HFFc6 (cell line): ENCODE data around the gene PLA2G4E. TPM values are rescaled to one million over a fixed set of nuclear protein-coding genes. Genes with fewer than 3 reads are reported as not detected.

ENCODE experiments used
- DNase-seq: peaks from one replicate; pipeline ENCODE4 v3.0.0-alpha.2; 2018
- H3K27ac Mint-ChIP-seq: 2 replicates; pipeline ENCODE4 v1.8.0; 2020; ENCODE audit warnings: mild to moderate bottlenecking, mixed read lengths
- H3K27me3 Mint-ChIP-seq: 2 replicates; pipeline ENCODE4 v1.8.0; 2021; ENCODE audit warnings: mild to moderate bottlenecking, moderate library complexity, mixed read lengths; ENCODE audit not compliant: insufficient read depth
- H3K36me3 Mint-ChIP-seq: 2 replicates; pipeline ENCODE4 v1.8.0; 2021; ENCODE audit warnings: low read depth, mixed read lengths
- H3K4me1 Mint-ChIP-seq: 2 replicates; pipeline ENCODE4 v1.8.0; 2020; ENCODE audit warnings: low read depth, mixed read lengths
- H3K4me3 Mint-ChIP-seq: 2 replicates; pipeline ENCODE4 v1.8.0; 2020; ENCODE audit warnings: mild to moderate bottlenecking, moderate library complexity, mixed read lengths
- H3K9me3 Mint-ChIP-seq: 2 replicates; pipeline ENCODE4 v1.8.0; 2020; ENCODE audit warnings: mild to moderate bottlenecking, mixed read lengths
- CTCF ChIP-seq: fragments of 200-600 bp; sonication (generic); IDR thresholded peaks from 2 replicates; pipeline ENCODE4 v1.5.0; 2021; ENCODE audit warnings: antibody characterized with exemption, mild to moderate bottlenecking
- total RNA-seq, 6 experiments: library from RNA; stranded (reverse); fragmentation: NEBNext Ultra II Directional; extraction: Animal tissue kit (Norgen Biotek cat#: 25700); gene quantifications; 2 replicates in 1 of 6; 3 replicates in 5 of 6; pipeline ENCODE4 v1.2.3, GENCODE V29; 2021

PLA2G4E gene
- total RNA-seq, 6 experiments from 2014 or later: not detected

DNA sequence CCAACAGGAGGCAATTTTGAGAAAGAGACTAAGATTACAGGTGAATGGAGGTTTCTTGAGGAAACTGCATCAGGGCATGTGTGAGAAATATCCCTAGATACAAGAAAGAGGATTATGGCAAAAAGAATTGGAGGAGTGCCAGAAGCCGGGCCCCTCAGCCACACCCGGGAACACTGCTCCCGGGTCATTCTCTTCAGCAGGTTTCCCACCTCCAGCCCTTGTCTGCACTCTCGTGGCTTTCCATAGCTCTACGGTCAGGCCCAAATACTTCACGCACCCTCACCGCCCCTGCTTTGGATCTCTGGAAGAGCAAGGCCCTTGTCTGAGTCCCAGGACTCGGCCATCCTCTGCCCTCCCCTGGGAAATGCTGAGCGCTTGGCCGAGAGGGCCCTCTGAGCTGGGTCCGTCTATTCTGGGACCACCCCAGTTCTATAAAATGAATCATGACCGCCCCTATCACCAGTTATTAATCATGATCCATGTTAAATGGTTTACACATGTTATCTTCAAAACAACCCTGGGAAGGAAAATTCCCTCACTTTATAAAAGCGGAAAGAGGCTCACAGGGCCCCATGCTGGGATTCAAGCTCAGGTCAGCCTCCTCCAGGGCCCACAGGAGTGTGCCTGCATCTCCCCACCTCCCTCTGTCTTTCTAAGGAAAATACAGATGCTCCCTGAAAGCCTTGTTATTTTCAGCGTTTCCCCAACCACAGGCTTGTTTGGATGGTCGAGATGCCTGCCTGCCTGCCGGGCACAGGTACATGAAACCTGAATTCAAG is 88.1 kb downstream of the PLA2G4E start:
- Mint-ChIP-seq H3K4me3 (no peak overlapping the region), H3K9me3 (no peaks in the 10 kb centered on the region), H3K27ac (peak overlapping the region; percentile 83; the same call in 1 of the 2 replicates), H3K27me3 (no peaks in the 10 kb centered on the region; the same call in 1 of the 2 replicates), H3K36me3 (peaks cover 28% of the 10 kb centered on the region), H3K4me1 (peaks cover 83% of the 10 kb centered on the region)
- DNase-seq: no peak
- TF ChIP-seq CTCF: no peak

DNA sequence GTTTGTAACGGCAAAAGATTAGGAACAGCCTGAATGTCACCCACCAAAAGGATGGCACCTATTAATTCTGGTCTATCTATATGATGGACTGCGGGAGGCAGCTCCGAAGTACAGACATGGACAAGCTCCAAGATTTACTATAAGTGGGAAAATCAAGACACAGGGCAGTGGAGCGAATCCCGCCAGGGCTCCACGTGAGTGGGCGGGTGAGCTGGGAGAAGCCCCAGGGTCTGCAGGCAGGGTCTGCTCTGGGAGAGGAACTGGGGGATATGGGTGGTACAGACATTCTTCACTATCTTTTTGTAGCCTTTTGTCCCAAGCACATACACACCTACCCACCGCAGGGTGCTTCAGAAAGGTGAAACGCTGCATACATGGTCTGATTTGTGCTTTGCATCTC is 88.7 kb downstream of the PLA2G4E start:
- Mint-ChIP-seq H3K4me1 (peaks cover 82% of the 10 kb centered on the region), H3K27ac (peak overlapping the region; percentile 45; the same call in 1 of the 2 replicates)
- TF ChIP-seq CTCF: no peak

More for the DNA sequence above, 88.7 kb downstream of the PLA2G4E start:
- no peak overlapping the region for H3K4me3 Mint-ChIP-seq
- no peak for DNase-seq
- H3K27me3 Mint-ChIP-seq: no peaks in the 10 kb centered on the region; the same call in 1 of the 2 replicates
- H3K9me3 Mint-ChIP-seq: no peaks in the 10 kb centered on the region
- peaks cover 23% of the 10 kb centered on the region for H3K36me3 Mint-ChIP-seq

Other genes starting within 250 kb of the PLA2G4E start
- 10 to 100 TPM; 15.7 to 22.4 (median 18.1) TPM for gene MAPKBP1, start 246.6 kb downstream of the PLA2G4E start, total RNA-seq
- gene JMJD7, start 192.9 kb downstream of the PLA2G4E start, total RNA-seq: 10 to 100 TPM in 1 of 6 experiments, 1 to 10 TPM in 5; 4.9 to 11.0 (median 8.2) TPM
- 1 to 10 TPM; 1.6 to 3.0 (median 2.7) TPM for gene PLA2G4B, start 182.2 kb downstream of the PLA2G4E start, total RNA-seq
- under 1 TPM; 0.16 to 0.34 (median 0.24) TPM for gene SPTBN5, start 127.0 kb downstream of the PLA2G4E start, total RNA-seq
- gene EHD4, start 48.5 kb downstream of the PLA2G4E start, total RNA-seq: 10 to 100 TPM; 14.1 to 21.8 (median 18.1) TPM
- gene PLA2G4D, start 73.5 kb upstream of the PLA2G4E start, total RNA-seq: not detected
- gene PLA2G4F, start 135.6 kb upstream of the PLA2G4E start, total RNA-seq: not detected
- gene VPS39, start 187.3 kb upstream of the PLA2G4E start, total RNA-seq: 10 to 100 TPM; 51.1 to 58.5 (median 52.8) TPM